ENCODE measurements around the gene IRAK3.

DNA sequence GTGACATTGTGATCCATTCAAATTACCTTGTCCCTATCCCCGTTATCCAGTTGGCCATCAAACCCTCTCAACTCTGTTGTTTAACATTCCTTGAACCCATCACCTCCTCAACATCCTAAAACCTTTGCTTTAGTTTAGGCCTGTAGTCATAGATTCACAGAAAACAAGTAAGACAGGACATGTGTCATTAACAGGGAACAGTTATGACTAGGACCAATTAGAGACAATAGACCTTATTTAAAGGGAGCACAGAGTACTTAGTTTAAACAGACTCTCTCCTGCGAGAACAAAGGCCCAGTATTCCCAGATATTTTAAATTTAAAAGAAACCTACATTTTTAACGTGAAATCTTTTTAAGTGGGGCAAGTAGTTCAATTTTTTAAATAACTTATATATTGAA, 93.2 kb downstream of the IRAK3 start:
- TF ChIP-seq, protein P1, sequence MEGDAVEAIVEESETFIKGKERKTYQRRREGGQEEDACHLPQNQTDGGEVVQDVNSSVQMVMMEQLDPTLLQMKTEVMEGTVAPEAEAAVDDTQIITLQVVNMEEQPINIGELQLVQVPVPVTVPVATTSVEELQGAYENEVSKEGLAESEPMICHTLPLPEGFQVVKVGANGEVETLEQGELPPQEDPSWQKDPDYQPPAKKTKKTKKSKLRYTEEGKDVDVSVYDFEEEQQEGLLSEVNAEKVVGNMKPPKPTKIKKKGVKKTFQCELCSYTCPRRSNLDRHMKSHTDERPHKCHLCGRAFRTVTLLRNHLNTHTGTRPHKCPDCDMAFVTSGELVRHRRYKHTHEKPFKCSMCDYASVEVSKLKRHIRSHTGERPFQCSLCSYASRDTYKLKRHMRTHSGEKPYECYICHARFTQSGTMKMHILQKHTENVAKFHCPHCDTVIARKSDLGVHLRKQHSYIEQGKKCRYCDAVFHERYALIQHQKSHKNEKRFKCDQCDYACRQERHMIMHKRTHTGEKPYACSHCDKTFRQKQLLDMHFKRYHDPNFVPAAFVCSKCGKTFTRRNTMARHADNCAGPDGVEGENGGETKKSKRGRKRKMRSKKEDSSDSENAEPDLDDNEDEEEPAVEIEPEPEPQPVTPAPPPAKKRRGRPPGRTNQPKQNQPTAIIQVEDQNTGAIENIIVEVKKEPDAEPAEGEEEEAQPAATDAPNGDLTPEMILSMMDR (IDR thresholded peaks at IDR 0.05) = no peak
- TF ChIP-seq, protein P2, sequence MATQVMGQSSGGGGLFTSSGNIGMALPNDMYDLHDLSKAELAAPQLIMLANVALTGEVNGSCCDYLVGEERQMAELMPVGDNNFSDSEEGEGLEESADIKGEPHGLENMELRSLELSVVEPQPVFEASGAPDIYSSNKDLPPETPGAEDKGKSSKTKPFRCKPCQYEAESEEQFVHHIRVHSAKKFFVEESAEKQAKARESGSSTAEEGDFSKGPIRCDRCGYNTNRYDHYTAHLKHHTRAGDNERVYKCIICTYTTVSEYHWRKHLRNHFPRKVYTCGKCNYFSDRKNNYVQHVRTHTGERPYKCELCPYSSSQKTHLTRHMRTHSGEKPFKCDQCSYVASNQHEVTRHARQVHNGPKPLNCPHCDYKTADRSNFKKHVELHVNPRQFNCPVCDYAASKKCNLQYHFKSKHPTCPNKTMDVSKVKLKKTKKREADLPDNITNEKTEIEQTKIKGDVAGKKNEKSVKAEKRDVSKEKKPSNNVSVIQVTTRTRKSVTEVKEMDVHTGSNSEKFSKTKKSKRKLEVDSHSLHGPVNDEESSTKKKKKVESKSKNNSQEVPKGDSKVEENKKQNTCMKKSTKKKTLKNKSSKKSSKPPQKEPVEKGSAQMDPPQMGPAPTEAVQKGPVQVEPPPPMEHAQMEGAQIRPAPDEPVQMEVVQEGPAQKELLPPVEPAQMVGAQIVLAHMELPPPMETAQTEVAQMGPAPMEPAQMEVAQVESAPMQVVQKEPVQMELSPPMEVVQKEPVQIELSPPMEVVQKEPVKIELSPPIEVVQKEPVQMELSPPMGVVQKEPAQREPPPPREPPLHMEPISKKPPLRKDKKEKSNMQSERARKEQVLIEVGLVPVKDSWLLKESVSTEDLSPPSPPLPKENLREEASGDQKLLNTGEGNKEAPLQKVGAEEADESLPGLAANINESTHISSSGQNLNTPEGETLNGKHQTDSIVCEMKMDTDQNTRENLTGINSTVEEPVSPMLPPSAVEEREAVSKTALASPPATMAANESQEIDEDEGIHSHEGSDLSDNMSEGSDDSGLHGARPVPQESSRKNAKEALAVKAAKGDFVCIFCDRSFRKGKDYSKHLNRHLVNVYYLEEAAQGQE (IDR thresholded peaks at IDR 0.05; ENCODE audit: insufficient read depth in 1 of 2, low read depth in 2 of 2, low read length in 1 of 2) = no peak
- TF ChIP-seq POLR2AphosphoS5 (IDR thresholded peaks at IDR 0.05; ENCODE audit: low read depth, low read length) = no peak
